ENCODE measurements around the gene ARID1B. TPM values are rescaled to one million over a fixed set of nuclear protein-coding genes. Genes with fewer than 3 reads are reported as not detected.

The ARID1B gene
- total RNA-seq, 1 experiment from 2014 or later, result 35.6 TPM

DNA sequence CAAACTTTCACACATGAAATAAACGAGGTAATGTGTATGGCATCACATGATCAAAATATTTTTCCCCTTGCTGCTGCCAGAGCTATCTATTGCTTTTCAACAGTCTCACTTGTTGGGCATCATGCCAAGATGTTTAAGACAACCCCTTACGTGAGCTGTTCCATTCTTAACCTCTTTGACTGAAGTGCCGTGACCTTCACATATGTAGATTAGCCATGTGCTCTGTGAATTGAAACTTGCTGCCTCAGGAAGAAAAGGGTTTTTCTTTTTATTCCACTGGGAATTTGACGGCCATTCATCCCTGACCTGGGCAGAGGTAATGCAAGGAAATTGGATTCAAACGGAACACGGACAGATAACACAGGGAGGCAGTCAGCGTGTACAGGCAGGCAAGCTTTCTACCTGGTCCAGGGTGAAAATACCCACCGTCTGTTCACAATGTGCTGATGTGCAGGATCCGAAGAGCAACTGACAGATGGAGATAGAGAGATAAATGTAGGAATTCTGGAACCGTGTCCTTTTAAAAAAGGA lies 14.2 kb downstream of the ARID1B start:
- H3K27me3 ChIP-seq (ENCODE audit: insufficient read depth, low read length), result no peaks in the 10 kb centered on the region
- no peak overlapping the region for H3K9ac ChIP-seq (ENCODE audit: low read length)
- no peak overlapping the region for H3K4me3 ChIP-seq (replicated peaks in 1 of 2; ENCODE audit: low read depth in 1 of 2, low read length in 2 of 2)
- no peaks in the 10 kb centered on the region for H3K36me3 ChIP-seq (ENCODE audit: control insufficient read depth in 1 of 2, insufficient read depth in 2 of 2, low read length in 2 of 2)
- H3K79me2 ChIP-seq (ENCODE audit: insufficient read depth, low read length), result peaks cover 94% of the 10 kb centered on the region
- H3K27ac ChIP-seq (ENCODE audit: low read depth, low read length), result no peak overlapping the region
- no peaks in the 10 kb centered on the region for H3K9me3 ChIP-seq (ENCODE audit: control insufficient read depth in 1 of 2, insufficient read depth in 1 of 2, low read depth in 1 of 2, low read length in 2 of 2)
- no TSS peak for BruUV-seq (replicated peaks)
- no peaks in the 10 kb centered on the region for H3K9me2 ChIP-seq (ENCODE audit: insufficient read depth)
- intact Hi-C loops (cut with micrococcal nuclease), result no loop called here
- CTCF ChIA-PET, result no interaction called here
- ATAC-seq (no peak), DNase-seq (ENCODE audit: low read depth, low spot score) (no peak)
- TF ChIP-seq EZH2phosphoT487 (IDR thresholded peaks at IDR 0.05; ENCODE audit: borderline replicate concordance), result no peak
- TF ChIP-seq JUND (IDR thresholded peaks at IDR 0.05), result no peak
- TF ChIP-seq FOSL1 (IDR thresholded peaks at IDR 0.05; ENCODE audit: low read depth), result no peak
- TF ChIP-seq POLR2AphosphoS5 (IDR thresholded peaks at IDR 0.05; ENCODE audit: low read depth, low read length), result no peak
- TF ChIP-seq, protein P1, sequence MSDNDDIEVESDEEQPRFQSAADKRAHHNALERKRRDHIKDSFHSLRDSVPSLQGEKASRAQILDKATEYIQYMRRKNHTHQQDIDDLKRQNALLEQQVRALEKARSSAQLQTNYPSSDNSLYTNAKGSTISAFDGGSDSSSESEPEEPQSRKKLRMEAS (IDR thresholded peaks at IDR 0.05), result no peak
- TF ChIP-seq, protein P2, sequence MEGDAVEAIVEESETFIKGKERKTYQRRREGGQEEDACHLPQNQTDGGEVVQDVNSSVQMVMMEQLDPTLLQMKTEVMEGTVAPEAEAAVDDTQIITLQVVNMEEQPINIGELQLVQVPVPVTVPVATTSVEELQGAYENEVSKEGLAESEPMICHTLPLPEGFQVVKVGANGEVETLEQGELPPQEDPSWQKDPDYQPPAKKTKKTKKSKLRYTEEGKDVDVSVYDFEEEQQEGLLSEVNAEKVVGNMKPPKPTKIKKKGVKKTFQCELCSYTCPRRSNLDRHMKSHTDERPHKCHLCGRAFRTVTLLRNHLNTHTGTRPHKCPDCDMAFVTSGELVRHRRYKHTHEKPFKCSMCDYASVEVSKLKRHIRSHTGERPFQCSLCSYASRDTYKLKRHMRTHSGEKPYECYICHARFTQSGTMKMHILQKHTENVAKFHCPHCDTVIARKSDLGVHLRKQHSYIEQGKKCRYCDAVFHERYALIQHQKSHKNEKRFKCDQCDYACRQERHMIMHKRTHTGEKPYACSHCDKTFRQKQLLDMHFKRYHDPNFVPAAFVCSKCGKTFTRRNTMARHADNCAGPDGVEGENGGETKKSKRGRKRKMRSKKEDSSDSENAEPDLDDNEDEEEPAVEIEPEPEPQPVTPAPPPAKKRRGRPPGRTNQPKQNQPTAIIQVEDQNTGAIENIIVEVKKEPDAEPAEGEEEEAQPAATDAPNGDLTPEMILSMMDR (IDR thresholded peaks at IDR 0.05 in 2 of 3, conservative IDR thresholded peaks at IDR 0.05 in 1 of 3; ENCODE audit: borderline replicate concordance in 1 of 3, insufficient read depth in 1 of 3, low read depth in 2 of 3, low read length in 2 of 3), result no peak
- no peak for TF ChIP-seq ZNF274 (IDR thresholded peaks at IDR 0.05; ENCODE audit: low read depth, low read length)
- no peak for TF ChIP-seq SP1 (IDR thresholded peaks at IDR 0.05; ENCODE audit: low read depth)
- TF ChIP-seq EGR1 (IDR thresholded peaks at IDR 0.05; ENCODE audit: low read depth), result no peak
- TF ChIP-seq ELF1 (IDR thresholded peaks at IDR 0.05; ENCODE audit: borderline replicate concordance, low read depth), result no peak
- TF ChIP-seq EZH2 (IDR thresholded peaks at IDR 0.05), result no peak
- TF ChIP-seq, protein P3, sequence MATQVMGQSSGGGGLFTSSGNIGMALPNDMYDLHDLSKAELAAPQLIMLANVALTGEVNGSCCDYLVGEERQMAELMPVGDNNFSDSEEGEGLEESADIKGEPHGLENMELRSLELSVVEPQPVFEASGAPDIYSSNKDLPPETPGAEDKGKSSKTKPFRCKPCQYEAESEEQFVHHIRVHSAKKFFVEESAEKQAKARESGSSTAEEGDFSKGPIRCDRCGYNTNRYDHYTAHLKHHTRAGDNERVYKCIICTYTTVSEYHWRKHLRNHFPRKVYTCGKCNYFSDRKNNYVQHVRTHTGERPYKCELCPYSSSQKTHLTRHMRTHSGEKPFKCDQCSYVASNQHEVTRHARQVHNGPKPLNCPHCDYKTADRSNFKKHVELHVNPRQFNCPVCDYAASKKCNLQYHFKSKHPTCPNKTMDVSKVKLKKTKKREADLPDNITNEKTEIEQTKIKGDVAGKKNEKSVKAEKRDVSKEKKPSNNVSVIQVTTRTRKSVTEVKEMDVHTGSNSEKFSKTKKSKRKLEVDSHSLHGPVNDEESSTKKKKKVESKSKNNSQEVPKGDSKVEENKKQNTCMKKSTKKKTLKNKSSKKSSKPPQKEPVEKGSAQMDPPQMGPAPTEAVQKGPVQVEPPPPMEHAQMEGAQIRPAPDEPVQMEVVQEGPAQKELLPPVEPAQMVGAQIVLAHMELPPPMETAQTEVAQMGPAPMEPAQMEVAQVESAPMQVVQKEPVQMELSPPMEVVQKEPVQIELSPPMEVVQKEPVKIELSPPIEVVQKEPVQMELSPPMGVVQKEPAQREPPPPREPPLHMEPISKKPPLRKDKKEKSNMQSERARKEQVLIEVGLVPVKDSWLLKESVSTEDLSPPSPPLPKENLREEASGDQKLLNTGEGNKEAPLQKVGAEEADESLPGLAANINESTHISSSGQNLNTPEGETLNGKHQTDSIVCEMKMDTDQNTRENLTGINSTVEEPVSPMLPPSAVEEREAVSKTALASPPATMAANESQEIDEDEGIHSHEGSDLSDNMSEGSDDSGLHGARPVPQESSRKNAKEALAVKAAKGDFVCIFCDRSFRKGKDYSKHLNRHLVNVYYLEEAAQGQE (IDR thresholded peaks at IDR 0.05; ENCODE audit: low read depth), result no peak
- TF ChIP-seq RAD21 (IDR thresholded peaks at IDR 0.05; ENCODE audit: low read depth), result no peak
- no peak for TF ChIP-seq SIN3A (IDR thresholded peaks at IDR 0.05; ENCODE audit: low read depth)
- H3K4me1 ChIP-seq (ENCODE audit: control insufficient read depth in 1 of 2, insufficient read depth in 2 of 2, low read length in 2 of 2), result no peaks in the 10 kb centered on the region
- POLR2A ChIA-PET, result no interaction called here
- no peak overlapping the region for H2AFZ ChIP-seq (ENCODE audit: low read depth, low read length, poor library complexity, severe bottlenecking)
- peaks cover 5% of the 10 kb centered on the region; the same call in 1 of the 2 replicates for H4K20me1 ChIP-seq (ENCODE audit: insufficient read depth)
- no peak overlapping the region for H3K4me2 ChIP-seq (ENCODE audit: low read length)
- RAD21 ChIA-PET (ENCODE audit: low non-redundant PET in 1 of 2, low total read pairs in 2 of 2, uncharacterized antibody in 2 of 2, unreplicated experiment in 2 of 2), result no interaction called here
